HL-60 (cell line): ENCODE results near the gene SMG9.

Source experiments
- CTCF ChIP-seq: IDR thresholded peaks from one replicate; pipeline ENCODE4 v1.5.1; 2011; ENCODE audit warnings: low read length, control low read depth, inconsistent platforms; ENCODE audit not compliant: insufficient read depth
- POLR2AphosphoS5 ChIP-seq: IDR thresholded peaks from 2 replicates; pipeline ENCODE4 v1.6.1; 2012; ENCODE audit warnings: low read depth
- REST ChIP-seq: IDR thresholded peaks from 2 replicates; pipeline ENCODE4 v1.6.1; 2012; ENCODE audit warnings: low read depth; ENCODE audit not compliant: insufficient replicate concordance
- SPI1 ChIP-seq: IDR thresholded peaks from 2 replicates; pipeline ENCODE4 v1.6.1; 2012; ENCODE audit warnings: low read depth, mild to moderate bottlenecking, borderline replicate concordance

GRCh38 chr19:43762814-43763213 lies 8.1 kb upstream of the SMG9 start:
- no peak for TF ChIP-seq CTCF
- TF ChIP-seq POLR2AphosphoS5: no peak
- TF ChIP-seq REST: no peak
- no peak for TF ChIP-seq SPI1
